Ectodermal cell (in vitro differentiated cells): Measurements from ENCODE around the gene NAGK.
"Not testable (repeated sequence)": the region's sequence is repeated elsewhere in the genome, so short reads cannot be mapped to it uniquely, and the experiment has no call there.

ENCODE experiments used
- H3K27ac ChIP-seq: 2 replicates; pipeline ENCODE4 v1.7.0; 2013; ENCODE audit warnings: mild to moderate bottlenecking, low read depth, low read length; ENCODE audit not compliant: insufficient read depth, poor library complexity, severe bottlenecking
- H3K27me3 ChIP-seq: 2 replicates; pipeline ENCODE4 v1.7.0; 2013; ENCODE audit warnings: mild to moderate bottlenecking, low read length; ENCODE audit not compliant: insufficient read depth, control insufficient read depth, poor library complexity, severe bottlenecking
- H3K36me3 ChIP-seq: one replicate; pipeline ENCODE4 v1.7.0; 2013; ENCODE audit warnings: low read length; ENCODE audit not compliant: control insufficient read depth, insufficient read depth
- H3K4me1 ChIP-seq: one replicate; pipeline ENCODE4 v1.7.0; 2013; ENCODE audit warnings: low read length; ENCODE audit not compliant: control insufficient read depth, insufficient read depth
- H3K4me3 ChIP-seq: 2 replicates; pipeline ENCODE4 v1.7.0; 2013; ENCODE audit warnings: low read depth, low read length, control low read depth; ENCODE audit not compliant: insufficient read depth
- H3K9me3 ChIP-seq: 2 replicates; pipeline ENCODE4 v1.7.0; 2013; ENCODE audit warnings: mild to moderate bottlenecking, low read length, moderate library complexity; ENCODE audit not compliant: control insufficient read depth
- WGBS, 2 experiments: methylation state at CpG; one replicate each; pipeline ENCODE4 v1.1.7; 2013; ENCODE audit warnings: missing lambda C conversion rate in 2 of 2; 5-methylcytosine and 5-hydroxymethylcytosine counted together

The NAGK gene

DNA sequence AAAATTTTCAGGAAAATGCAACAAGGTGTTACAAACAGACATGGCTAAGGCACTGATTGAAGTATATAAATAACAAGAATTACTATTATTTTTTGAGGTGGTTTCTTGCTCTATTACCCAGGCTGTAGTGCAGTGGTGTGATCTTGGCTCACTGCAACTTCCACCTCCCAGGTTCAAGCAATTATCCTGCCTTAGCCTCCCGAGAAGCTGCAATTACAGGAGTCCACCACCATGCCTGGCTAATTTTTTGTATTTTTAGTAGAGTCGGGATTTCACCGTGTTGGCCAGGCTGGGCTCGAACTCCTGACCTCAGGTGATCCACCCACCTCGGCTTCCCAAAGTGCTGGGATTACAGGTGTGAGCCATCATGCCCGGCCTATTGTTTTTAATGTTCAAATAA is 38.0 kb downstream of the NAGK start:
- H3K36me3 ChIP-seq, H3K27ac ChIP-seq, H3K4me3 ChIP-seq, H3K4me1 ChIP-seq, H3K27me3 ChIP-seq, H3K9me3 ChIP-seq: not testable (repeated sequence)
- WGBS, 2 experiments: 90 to 93% methylated on average over 6 of the region's 6 CpGs

DNA sequence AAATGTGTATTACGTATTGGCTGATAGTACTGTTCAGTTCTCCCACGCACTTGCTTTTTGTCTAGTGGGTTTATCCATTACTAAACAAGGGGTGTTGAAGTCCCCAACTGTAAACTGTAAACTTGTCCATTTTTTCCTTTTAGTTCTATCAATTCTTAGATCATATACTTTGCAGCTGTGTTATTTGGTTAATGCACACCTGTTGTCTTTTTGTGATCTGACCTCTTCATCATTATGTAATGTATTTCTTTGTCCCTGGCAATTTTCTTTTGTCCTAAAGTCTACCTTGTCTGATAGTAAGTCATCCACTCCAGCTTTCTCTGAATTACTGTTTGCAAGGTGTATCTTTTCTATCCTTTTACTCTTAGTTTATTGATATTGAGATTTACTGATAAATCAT is 39.6 kb downstream of the NAGK start:
- Histone ChIP-seq H3K27me3 (no peaks in the 10 kb centered on the region), H3K4me1 (no peaks in the 10 kb centered on the region), H3K9me3 (no peaks in the 10 kb centered on the region), H3K4me3 (no peak overlapping the region), H3K27ac (no peak overlapping the region), H3K36me3 (no peaks in the 10 kb centered on the region)
- WGBS, 2 experiments: 100% methylated on average over 2 of the region's 2 CpGs

DNA sequence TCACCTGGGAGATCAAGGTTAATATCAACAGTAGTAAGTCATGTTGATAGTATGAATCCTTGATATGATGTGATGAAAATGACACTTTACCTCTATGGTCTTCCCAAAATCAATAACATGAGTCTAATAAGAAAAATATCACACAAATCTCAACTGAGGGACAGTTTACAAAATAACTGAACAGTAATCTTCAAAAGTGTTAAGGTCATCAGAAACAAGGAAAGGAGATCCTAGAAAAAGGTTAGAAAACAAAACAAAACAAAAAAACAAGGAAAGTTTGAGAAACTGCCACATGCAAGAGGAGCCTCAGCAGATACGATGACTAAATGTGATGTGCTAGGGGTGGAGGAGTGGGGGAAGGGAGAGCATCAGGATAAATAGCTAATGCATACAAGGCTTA is 45.4 kb downstream of the NAGK start:
- Histone ChIP-seq H3K9me3 (no peaks in the 10 kb centered on the region), H3K4me3 (no peak overlapping the region), H3K36me3 (no peaks in the 10 kb centered on the region), H3K27me3 (no peaks in the 10 kb centered on the region), H3K4me1 (no peaks in the 10 kb centered on the region), H3K27ac (no peak overlapping the region)
- WGBS, 2 experiments: 91 to 96% methylated on average over 1 of the region's 1 CpG

DNA sequence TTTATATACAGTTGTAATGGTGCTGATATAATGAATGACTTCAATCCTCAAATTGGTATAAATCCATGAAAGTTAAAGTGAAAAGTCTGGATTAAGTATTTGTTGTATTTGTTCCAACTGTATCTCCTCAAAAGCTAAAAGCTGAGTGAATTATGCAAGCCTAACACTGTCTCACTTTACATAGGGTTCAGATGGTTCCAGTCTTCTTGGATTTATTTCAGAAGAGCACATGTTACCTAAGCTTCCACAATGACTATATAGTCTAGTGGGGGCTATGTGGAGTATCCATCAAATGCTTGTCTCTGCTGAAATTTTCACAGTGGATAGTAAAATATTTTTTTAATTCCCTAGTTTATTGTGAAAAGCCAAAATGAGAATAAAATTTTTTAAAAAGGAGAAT is 48.6 kb downstream of the NAGK start:
- Histone ChIP-seq H3K27ac (no peak overlapping the region), H3K9me3 (no peaks in the 10 kb centered on the region), H3K27me3 (no peaks in the 10 kb centered on the region), H3K36me3 (no peaks in the 10 kb centered on the region), H3K4me1 (no peaks in the 10 kb centered on the region), H3K4me3 (no peak overlapping the region)

DNA sequence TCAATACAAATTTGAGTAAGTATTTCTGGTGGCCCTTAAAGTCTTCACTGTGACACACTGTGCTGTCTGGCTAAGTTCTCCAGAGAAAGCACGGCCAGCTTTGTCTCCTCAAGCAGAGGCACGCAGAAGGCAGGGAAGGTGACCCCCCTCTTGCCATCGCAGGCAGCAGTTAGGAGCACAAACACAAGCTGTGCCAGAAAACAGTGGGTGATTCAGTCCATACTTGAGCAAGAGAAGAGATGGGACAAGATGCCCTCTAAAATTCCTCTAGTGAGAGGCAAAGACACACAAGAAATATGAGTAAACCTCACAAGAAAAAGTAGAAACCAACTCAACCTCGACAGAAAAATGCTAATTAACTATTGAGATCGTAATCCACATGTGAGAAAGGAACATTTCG is 51.7 kb downstream of the NAGK start:
- no peak overlapping the region for H3K27ac ChIP-seq
- no peak overlapping the region for H3K4me3 ChIP-seq
- no peaks in the 10 kb centered on the region for H3K9me3 ChIP-seq
- WGBS, 2 experiments: 93 to 94% methylated on average over 6 of the region's 6 CpGs
- H3K36me3 ChIP-seq: peaks cover 5% of the 10 kb centered on the region
- H3K27me3 ChIP-seq: no peaks in the 10 kb centered on the region
- H3K4me1 ChIP-seq: no peaks in the 10 kb centered on the region

DNA sequence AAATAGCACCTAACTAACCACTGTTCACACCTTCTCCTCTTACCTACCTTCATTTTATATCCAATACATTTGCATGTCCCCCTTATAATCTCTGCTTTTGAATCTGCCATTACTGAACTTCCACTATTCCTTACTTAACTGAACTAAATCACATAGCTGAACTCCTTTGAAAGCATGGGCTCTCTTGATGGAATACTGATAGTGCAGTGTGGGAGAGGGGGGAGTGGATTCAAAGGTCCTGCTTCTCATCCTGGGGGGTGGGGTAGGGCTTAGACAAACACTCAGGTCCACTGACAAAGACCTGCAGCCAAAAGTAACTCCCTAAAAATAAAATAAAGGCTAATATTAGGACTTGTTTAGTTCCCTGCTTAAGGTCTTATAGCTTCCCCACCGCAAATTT is 53.0 kb downstream of the NAGK start:
- H3K36me3 ChIP-seq: peaks cover 5% of the 10 kb centered on the region
- no peak overlapping the region for H3K27ac ChIP-seq
- H3K4me3 ChIP-seq: no peak overlapping the region
- no peaks in the 10 kb centered on the region for H3K4me1 ChIP-seq
- H3K9me3 ChIP-seq: no peaks in the 10 kb centered on the region
- WGBS, 2 experiments: 97 to 100% methylated on average over 1 of the region's 1 CpG
- no peaks in the 10 kb centered on the region for H3K27me3 ChIP-seq

DNA sequence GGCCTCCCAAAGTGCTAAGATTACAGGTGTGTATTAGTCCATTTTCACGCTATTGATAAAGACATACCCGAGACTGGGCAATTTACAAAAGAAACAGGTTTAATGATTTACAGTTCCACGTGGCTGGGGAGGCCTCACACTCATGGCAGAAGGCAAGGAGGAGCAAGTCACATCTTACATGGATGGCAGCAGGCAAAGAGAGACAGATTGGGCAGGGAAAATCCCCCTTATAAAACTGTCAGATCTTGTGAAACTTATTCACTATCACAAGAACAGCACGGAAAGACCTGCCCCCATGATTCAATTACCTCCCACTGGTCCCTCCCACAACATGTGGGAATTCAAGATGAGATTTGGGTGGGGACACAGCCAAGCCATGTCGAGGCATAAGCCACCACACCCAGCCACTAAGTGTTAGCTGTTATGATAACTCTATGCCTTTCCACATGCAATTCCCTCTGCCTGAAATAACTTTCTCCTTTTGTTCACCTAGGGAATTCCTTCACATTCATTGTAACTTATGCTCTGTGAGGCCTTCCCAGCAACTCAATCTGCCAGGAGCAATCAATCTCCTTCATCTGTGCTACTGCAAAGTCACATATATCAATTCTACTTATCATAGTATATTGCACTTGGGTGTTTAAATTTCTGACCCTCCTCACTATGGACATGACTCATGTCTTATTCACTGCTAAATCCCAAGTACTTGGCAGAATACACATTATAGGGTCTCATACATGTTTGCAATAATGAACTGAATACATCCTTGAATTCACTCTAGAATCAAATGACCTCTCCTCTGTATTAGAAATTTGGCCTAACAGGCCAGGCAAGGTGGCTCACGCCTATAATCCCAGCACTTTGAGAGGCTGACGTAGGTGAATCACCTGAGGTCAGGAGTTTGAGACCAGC is 54.2 kb downstream of the NAGK start:
- WGBS, 2 experiments: 90 to 91% methylated on average over 7 of the region's 7 CpGs
- no peaks in the 10 kb centered on the region for H3K9me3 ChIP-seq
- no peak overlapping the region for H3K27ac ChIP-seq
- H3K27me3 ChIP-seq: no peaks in the 10 kb centered on the region
- H3K4me3 ChIP-seq: no peak overlapping the region
- H3K36me3 ChIP-seq: peaks cover 5% of the 10 kb centered on the region
- H3K4me1 ChIP-seq: no peaks in the 10 kb centered on the region

DNA sequence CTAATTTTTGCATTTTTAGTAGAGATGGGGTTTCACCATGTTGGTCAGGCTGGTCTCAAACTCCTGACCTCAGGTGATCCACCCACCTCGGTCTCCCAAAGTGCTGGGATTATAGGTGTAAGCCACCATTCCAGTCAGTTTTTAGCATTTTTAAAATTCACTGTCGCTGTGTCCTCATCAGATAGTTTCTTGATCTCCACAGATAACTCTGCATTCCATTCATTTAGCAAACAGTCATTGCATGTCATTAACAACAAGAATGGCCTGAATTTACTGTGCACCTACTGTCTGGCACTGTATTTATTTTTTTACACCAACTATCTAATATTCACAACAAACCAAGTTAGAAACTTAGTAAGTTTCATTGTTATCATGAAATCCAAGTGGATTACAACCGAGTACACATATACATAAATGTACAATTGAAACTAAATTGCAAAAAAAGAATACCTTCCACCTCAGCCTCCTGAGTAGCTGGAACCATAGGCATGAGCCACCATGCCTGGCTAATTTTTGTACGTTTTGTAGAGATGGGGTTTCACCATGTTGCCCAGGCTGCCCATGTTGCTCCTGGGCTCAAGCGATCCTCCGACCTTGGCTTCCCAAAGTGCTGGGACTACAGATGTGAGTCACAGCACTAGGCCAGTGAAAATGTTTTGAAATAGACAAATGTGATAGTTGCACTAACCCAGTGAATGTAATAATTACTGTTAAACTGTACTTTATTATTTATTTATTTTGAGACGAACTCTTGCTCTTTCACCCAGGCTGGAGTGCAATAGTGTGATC is 57.3 kb downstream of the NAGK start:
- 94 to 95% methylated on average over 7 of the region's 7 CpGs for WGBS, 2 experiments
- Histone ChIP-seq H3K4me1 (no peaks in the 10 kb centered on the region), H3K27ac (no peak overlapping the region), H3K4me3 (no peak overlapping the region), H3K27me3 (no peaks in the 10 kb centered on the region), H3K36me3 (peaks cover 5% of the 10 kb centered on the region), H3K9me3 (no peaks in the 10 kb centered on the region)

DNA sequence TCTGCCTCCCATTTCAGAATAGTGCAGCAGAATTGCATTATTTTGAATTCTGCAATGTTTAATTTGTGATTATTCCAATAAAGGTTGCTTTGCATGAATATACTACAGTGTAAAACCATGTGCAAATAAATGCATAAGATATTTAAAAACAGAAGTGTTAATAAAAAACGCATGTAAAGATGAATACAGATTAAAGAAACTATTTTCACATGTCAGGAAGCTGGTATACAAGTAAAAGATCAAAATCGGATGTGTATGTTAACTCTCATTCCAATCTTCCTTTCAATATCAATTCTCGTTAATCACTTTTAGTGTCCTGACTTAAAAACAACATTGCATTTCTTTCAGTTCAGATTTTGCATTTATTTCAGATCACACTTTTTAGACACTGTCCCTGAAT is 58.5 kb downstream of the NAGK start:
- Histone ChIP-seq H3K36me3 (peaks cover 5% of the 10 kb centered on the region), H3K27me3 (no peaks in the 10 kb centered on the region), H3K9me3 (no peaks in the 10 kb centered on the region), H3K4me3 (no peak overlapping the region), H3K27ac (no peak overlapping the region), H3K4me1 (no peaks in the 10 kb centered on the region)
- WGBS, 2 experiments: 94 to 95% methylated on average over 2 to 3 of the region's 3 CpGs
